CD8-positive, alpha-beta memory T cell (primary cell): Measurements from ENCODE around the gene KHNYN. TPM values are rescaled to one million over a fixed set of nuclear protein-coding genes. Genes with fewer than 3 reads are reported as not detected.

Experiments used
- CTCF ChIA-PET: fragments of 350-600 bp; sonication (Branson Sonifier 250); formaldehyde crosslinking; loops from one replicate; lab custom pipeline; 2021; ENCODE audit warnings: antibody characterized with exemption; lab: Charles Lee
- POLR2A ChIA-PET: fragments of 350-600 bp; sonication (Branson Sonifier 250); formaldehyde crosslinking; loops from one replicate; lab custom pipeline; 2021; ENCODE audit warnings: antibody characterized with exemption; lab: Charles Lee
- DNase-seq, 5 donors: peaks; one replicate each; pipeline versions ENCODE4 v3.0.0 to v3.0.0-alpha.2; 2020 to 2022; ENCODE audit warnings: mixed read lengths in 1 of 5
- H3K27ac ChIP-seq: one replicate; pipeline ENCODE4 v1.7.0; 2013; ENCODE audit warnings: low read depth, mild to moderate bottlenecking, low read length, moderate library complexity
- H3K27me3 ChIP-seq: 2 replicates; pipeline ENCODE4 v1.7.0; 2013; ENCODE audit warnings: low read length, mild to moderate bottlenecking; ENCODE audit not compliant: insufficient read depth, poor library complexity, severe bottlenecking
- H3K36me3 ChIP-seq: 2 replicates; pipeline ENCODE4 v1.7.0; 2013; ENCODE audit warnings: mild to moderate bottlenecking, low read length, moderate library complexity; ENCODE audit not compliant: insufficient read depth
- H3K4me1 ChIP-seq: 2 replicates; pipeline ENCODE4 v1.7.0; 2013; ENCODE audit warnings: mild to moderate bottlenecking, low read length, moderate library complexity; ENCODE audit not compliant: insufficient read depth
- H3K4me3 ChIP-seq: 2 replicates; pipeline ENCODE4 v1.7.0; 2013; ENCODE audit warnings: mild to moderate bottlenecking, low read length
- H3K9me3 ChIP-seq: 2 replicates; pipeline ENCODE4 v1.7.0; 2013; ENCODE audit warnings: mild to moderate bottlenecking, low read length
- H3K27ac Mint-ChIP-seq, 8 donors: one replicate each; pipeline ENCODE4 v1.8.0; 2020 to 2021; ENCODE audit warnings: mixed read lengths in 8 of 8, mild to moderate bottlenecking in 6 of 8, inconsistent platforms in 3 of 8, moderate library complexity in 3 of 8
- H3K27me3 Mint-ChIP-seq, 2 donors: one replicate each; pipeline ENCODE4 v1.8.0; 2020 to 2021; ENCODE audit warnings: mixed read lengths in 2 of 2, mild to moderate bottlenecking in 1 of 2, moderate library complexity in 1 of 2
- H3K36me3 Mint-ChIP-seq, 3 donors: one replicate each; pipeline ENCODE4 v1.8.0; 2020 to 2021; ENCODE audit warnings: mixed read lengths in 3 of 3, inconsistent platforms in 1 of 3, mild to moderate bottlenecking in 1 of 3
- H3K4me1 Mint-ChIP-seq, 3 donors: one replicate each; pipeline ENCODE4 v1.8.0; 2020 to 2021; ENCODE audit warnings: mixed read lengths in 3 of 3, inconsistent platforms in 1 of 3, mild to moderate bottlenecking in 1 of 3
- H3K4me3 Mint-ChIP-seq, 7 donors: one replicate each; pipeline ENCODE4 v1.8.0; 2020 to 2021; ENCODE audit warnings: mixed read lengths in 7 of 7, mild to moderate bottlenecking in 6 of 7, moderate library complexity in 4 of 7, inconsistent platforms in 2 of 7
- H3K9me3 Mint-ChIP-seq, 5 donors: one replicate each; pipeline ENCODE4 v1.8.0; 2020 to 2022; ENCODE audit warnings: mixed read lengths in 5 of 5, mild to moderate bottlenecking in 3 of 5, moderate library complexity in 2 of 5, inconsistent platforms in 1 of 5
- polyA plus RNA-seq: library from polyadenylated mRNA; unstranded; fragments of 300-500 nt; fragmentation: Illumina TruSeq; gene quantifications from one replicate; pipeline ENCODE4 v1.2.3, GENCODE V29; 2021
- total RNA-seq, 2 experiments: library from RNA; stranded (reverse); gene quantifications; one replicate each; pipeline ENCODE4 v1.2.3, GENCODE V29; 2021

Gene KHNYN
- total and polyA plus RNA-seq, 3 experiments from 2014 or later, result 21.1 to 72.3 (median 68.8) TPM

DNA sequence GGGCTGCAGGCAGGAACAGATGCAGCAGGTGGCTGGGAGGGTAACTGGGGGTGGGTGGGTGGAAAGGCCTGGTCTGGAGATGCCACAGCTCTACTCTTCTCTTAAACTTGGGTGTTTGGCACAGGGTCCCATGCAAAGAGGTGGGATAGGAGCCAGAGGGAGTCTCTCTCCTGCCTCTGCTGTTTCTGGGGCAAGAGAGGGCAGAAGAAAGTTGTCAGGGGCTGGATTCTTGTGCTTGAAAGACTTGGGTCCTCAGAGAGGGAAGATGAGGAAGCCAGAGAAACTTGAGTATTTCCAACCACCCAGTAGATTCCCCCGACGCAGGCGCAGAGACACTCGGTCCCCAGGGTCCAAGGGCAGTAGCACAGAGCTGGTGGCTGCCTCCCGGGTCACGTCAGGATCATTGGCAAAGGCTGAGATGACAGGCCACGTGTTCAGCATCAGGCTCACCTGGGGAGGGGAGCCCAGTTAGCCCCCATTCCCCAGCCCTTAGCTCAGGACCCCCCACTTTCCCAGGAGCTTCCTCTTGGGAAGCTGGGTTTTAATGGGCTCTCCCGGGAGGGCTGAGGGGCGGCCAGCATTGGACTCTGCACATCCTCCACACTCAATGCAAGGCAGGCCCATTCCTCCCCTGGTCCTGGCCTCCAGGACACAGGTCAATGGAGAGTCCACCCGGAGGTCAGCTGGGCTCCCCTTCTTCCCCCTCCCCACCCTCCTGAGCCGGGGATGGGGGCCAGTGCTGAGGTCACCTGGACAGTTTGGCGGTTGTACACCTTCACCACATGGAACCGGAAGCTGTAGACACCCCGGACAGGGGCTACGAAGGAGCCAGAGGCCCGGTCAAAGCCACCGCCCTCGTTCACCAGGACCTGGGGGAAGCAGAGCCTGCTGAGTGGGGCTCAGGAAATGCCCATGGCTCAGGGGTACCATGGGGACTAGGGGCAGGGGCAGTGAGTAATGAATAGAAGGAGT lies 1.9 kb upstream of the KHNYN start:
- ChIA-PET CTCF (interaction anchor here (0.9 to 22.1 kb wide), 4 partner anchors 15 to 119 kb away, joined by 3 to 486 read pairs (median 26); partner anchors contain the start of genes ADCY4, CIDEB, LTB4R2 and RIPK3), POLR2A (interaction anchor here (3.3 to 4.4 kb wide), 2 partner anchors 15 to 128 kb away, joined by 13 to 54 read pairs; partner anchors contain the start of genes DHRS1, NOP9 and SDR39U1)
- Mint-ChIP-seq H3K9me3 (no peaks in the 10 kb centered on the region), H3K36me3 (peaks cover 0 to 24% (median 3%) of the 10 kb centered on the region in 3 donors), H3K4me3 (peak overlapping the region in 3 of 7 donors; percentile 22 to 50 (median 25)), H3K27me3 (no peaks in the 10 kb centered on the region), H3K27ac (peak overlapping the region in 7 of 8 donors; percentile 48 to 87 (median 79)), H3K4me1 (peaks cover 27 to 51% (median 40%) of the 10 kb centered on the region in 3 donors)
- DNase-seq, result no peak
- Histone ChIP-seq H3K9me3 (no peaks in the 10 kb centered on the region), H3K27me3 (no peaks in the 10 kb centered on the region), H3K36me3 (peaks cover 6% of the 10 kb centered on the region), H3K4me3 (no peak overlapping the region), H3K27ac (no peak overlapping the region), H3K4me1 (peaks cover 62% of the 10 kb centered on the region)

DNA sequence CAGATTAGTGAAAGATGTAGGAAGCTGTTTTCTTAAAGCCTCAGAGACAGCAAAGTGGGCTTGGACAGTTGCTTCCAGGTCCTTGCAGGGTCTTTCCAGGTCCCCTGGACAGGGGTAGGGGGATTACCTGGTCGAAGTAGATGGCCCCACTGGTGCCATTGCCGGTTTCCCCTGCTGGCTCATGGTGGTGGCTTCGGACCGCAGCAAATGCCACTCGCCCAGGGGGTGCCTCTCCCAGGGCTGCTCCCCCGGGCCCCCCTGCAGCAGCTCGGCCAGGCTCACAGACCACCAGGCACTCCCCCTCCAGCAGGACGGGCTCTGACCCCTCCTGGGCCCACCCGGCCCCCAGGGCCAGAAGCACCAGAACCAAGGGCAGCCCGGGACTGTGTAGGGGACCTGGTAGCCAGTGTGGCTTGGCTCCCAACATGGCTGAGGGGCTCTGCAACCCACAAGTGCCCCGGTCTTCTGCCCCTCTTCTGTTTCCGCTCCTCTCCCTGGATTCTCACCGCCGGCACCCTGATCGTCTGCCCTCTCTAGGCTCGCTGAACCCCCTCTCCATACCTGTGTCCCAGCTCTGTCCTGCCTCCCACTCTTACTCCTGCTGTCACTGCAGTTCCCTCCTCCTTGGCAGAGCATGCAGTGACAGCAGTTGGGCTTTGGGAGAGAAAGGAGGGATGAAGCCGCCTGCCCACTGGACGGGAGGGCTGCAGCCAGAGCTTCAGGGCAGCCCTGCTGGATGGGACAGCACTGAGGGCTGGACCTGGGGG lies 943 bp upstream of the KHNYN start:
- Histone ChIP-seq H3K4me1 (peaks cover 60% of the 10 kb centered on the region), H3K36me3 (peaks cover 15% of the 10 kb centered on the region), H3K27ac (peak overlapping the region; percentile 96), H3K4me3 (peak overlapping the region; percentile 68), H3K27me3 (no peaks in the 10 kb centered on the region), H3K9me3 (no peaks in the 10 kb centered on the region)
- Mint-ChIP-seq H3K4me3 (peak overlapping the region; percentile 84 to 95 (median 89)), H3K27ac (peak overlapping the region; percentile 77 to 100 (median 99)), H3K36me3 (peaks cover 0 to 34% (median 7%) of the 10 kb centered on the region in 3 donors), H3K9me3 (no peaks in the 10 kb centered on the region), H3K27me3 (no peaks in the 10 kb centered on the region), H3K4me1 (peaks cover 27 to 56% (median 44%) of the 10 kb centered on the region in 3 donors)
- DNase-seq, result no peak
- ChIA-PET CTCF (interaction anchor here (1.2 to 22.1 kb wide), 5 partner anchors 10 to 120 kb away, joined by 3 to 486 read pairs (median 26); partner anchors contain the start of genes ADCY4, CIDEB, LTB4R2 and RIPK3), POLR2A (interaction anchor here (1.5 to 4.4 kb wide), 3 partner anchors 14 to 129 kb away, joined by 5 to 54 read pairs (median 13); partner anchors contain the start of genes CIDEB, DHRS1, NOP9 and SDR39U1)

GRCh38 chr14:24430143-24430681 lies 458 bp downstream of the KHNYN start:
- Histone ChIP-seq H3K27ac (peak overlapping the region; percentile 96), H3K27me3 (no peaks in the 10 kb centered on the region), H3K9me3 (no peaks in the 10 kb centered on the region), H3K4me3 (peak overlapping the region; percentile 82), H3K36me3 (peaks cover 15% of the 10 kb centered on the region), H3K4me1 (peaks cover 58% of the 10 kb centered on the region)
- peak overlapping the region; percentile 77 to 97 (median 94) for H3K27ac Mint-ChIP-seq
- CTCF ChIA-PET, result interaction anchor here (0.8 to 22.1 kb wide), 17 partner anchors 8 to 322 kb away, joined by 3 to 486 read pairs (median 10); partner anchors contain the start of genes ADCY4, CIDEB, LTB4R2 and MDP1
- peaks cover 0 to 46% (median 7%) of the 10 kb centered on the region in 3 donors for H3K36me3 Mint-ChIP-seq
- POLR2A ChIA-PET, result interaction anchor here (0.6 to 4.4 kb wide), 25 partner anchors 10 to 797 kb away, joined by 3 to 78 read pairs (median 5); partner anchors contain the start of genes CHMP4A, CIDEB, DCAF11 and DHRS1
- H3K4me1 Mint-ChIP-seq, result peaks cover 29 to 57% (median 42%) of the 10 kb centered on the region in 3 donors
- H3K9me3 Mint-ChIP-seq, result no peaks in the 10 kb centered on the region
- DNase-seq, result peak; percentile 19 to 63 (median 49)
- no peaks in the 10 kb centered on the region for H3K27me3 Mint-ChIP-seq
- peak overlapping the region; percentile 89 to 95 (median 91) for H3K4me3 Mint-ChIP-seq

DNA sequence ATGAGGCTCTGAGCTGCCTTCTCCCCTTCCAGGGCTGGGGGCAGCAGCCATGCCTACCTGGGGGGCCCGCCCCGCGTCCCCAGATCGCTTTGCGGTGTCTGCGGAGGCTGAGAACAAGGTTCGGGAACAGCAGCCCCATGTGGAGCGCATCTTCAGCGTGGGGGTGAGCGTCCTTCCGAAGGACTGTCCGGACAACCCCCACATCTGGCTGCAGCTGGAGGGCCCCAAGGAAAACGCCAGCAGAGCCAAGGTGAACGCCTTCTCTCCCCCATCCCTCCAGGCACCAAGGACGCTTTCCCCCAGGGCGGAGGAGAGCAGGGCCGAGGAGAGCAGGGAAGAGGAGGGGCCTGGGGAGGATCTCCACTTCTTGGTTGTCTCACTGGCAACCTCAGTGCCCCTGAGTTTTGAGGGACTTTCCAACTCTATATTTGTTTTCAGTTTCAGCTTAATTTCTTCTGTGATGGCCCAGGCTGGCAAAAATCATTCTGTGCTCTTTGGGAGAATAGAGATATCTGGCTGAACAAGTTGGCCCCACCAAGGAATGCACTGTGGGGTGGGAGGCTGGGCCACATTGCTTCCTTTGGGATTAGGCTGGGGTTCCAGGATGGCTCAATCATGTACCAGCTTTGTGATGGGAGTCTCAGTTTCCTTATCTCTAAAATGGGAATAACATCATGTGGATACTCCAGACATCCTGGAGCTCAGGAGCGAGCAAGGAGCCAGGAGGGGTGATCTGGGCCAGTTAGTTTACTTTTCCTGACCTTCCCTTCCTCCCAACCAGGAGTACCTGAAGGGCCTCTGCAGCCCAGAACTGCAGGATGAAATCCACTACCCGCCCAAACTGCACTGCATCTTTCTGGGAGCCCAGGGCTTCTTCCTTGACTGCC lies 1.2 kb downstream of the KHNYN start:
- H3K4me3 Mint-ChIP-seq, result peak overlapping the region; percentile 89 to 95 (median 91)
- peaks cover 0 to 53% (median 7%) of the 10 kb centered on the region in 3 donors for H3K36me3 Mint-ChIP-seq
- H3K27me3 Mint-ChIP-seq, result no peaks in the 10 kb centered on the region
- ChIA-PET CTCF (interaction anchor here (0.7 to 22.1 kb wide), 39 partner anchors 8 to 322 kb away, joined by 3 to 486 read pairs (median 5); partner anchors contain the start of genes ADCY4, CIDEB, DHRS1 and IPO4), POLR2A (interaction anchor here (1.1 to 4.4 kb wide), 20 partner anchors 9 to 316 kb away, joined by 3 to 78 read pairs (median 9); partner anchors contain the start of genes CHMP4A, DCAF11, DHRS1 and LTB4R)
- peaks cover 15% of the 10 kb centered on the region for H3K36me3 ChIP-seq
- H3K4me1 ChIP-seq, result peaks cover 51% of the 10 kb centered on the region
- peak; percentile 49 to 77 (median 55) for DNase-seq
- peak overlapping the region; percentile 77 to 97 (median 94) for H3K27ac Mint-ChIP-seq
- no peaks in the 10 kb centered on the region for H3K27me3 ChIP-seq
- H3K9me3 ChIP-seq, result no peaks in the 10 kb centered on the region
- no peaks in the 10 kb centered on the region for H3K9me3 Mint-ChIP-seq
- H3K27ac ChIP-seq, result peak overlapping the region; percentile 96
- H3K4me1 Mint-ChIP-seq, result peaks cover 29 to 57% (median 42%) of the 10 kb centered on the region in 3 donors
- peak overlapping the region; percentile 82 for H3K4me3 ChIP-seq

GRCh38 chr14:24431569-24432258 lies 2.0 kb downstream of the KHNYN start:
- Histone ChIP-seq H3K4me3 (peak overlapping the region; percentile 82), H3K9me3 (no peaks in the 10 kb centered on the region), H3K27ac (no peak overlapping the region), H3K36me3 (peaks cover 20% of the 10 kb centered on the region), H3K27me3 (no peaks in the 10 kb centered on the region), H3K4me1 (peaks cover 48% of the 10 kb centered on the region)
- Mint-ChIP-seq H3K4me3 (peak overlapping the region; percentile 89 to 95 (median 91)), H3K36me3 (peaks cover 0 to 61% (median 7%) of the 10 kb centered on the region in 3 donors), H3K27me3 (no peaks in the 10 kb centered on the region), H3K27ac (peak overlapping the region; percentile 77 to 97 (median 94)), H3K4me1 (peaks cover 29 to 55% (median 39%) of the 10 kb centered on the region in 3 donors), H3K9me3 (no peaks in the 10 kb centered on the region)
- POLR2A ChIA-PET, result interaction anchor here (0.6 to 4.4 kb wide), 13 partner anchors 11 to 317 kb away, joined by 3 to 78 read pairs (median 10); partner anchors contain the start of genes DCAF11, LTB4R, LTB4R2 and MDP1
- peak; percentile 81 to 91 (median 83) for DNase-seq
- CTCF ChIA-PET, result interaction anchor here (0.7 to 22.1 kb wide), 36 partner anchors 9 to 323 kb away, joined by 3 to 486 read pairs (median 5); partner anchors contain the start of genes ADCY4, CIDEB, DHRS1 and IPO4
